HCT116 (cell line): ENCODE results near the gene CACNA1E. TPM values are rescaled to one million over a fixed set of nuclear protein-coding genes. Genes with fewer than 3 reads are reported as not detected.

Experiments used
- ATAC-seq: fragments of 200-7000 bp; cut with Tn5 transposase; 2 replicates; pipeline ENCODE4 v1.9.1; 2020; ENCODE audit warnings: mild to moderate bottlenecking, moderate library complexity
- BruUV-seq: library from RNA; stranded (reverse); fragments of 400-500 nt; replicated peaks from 2 replicates; lab custom pipeline; 2021; lab: Mats Ljungman, UMichigan
- CTCF ChIA-PET: fragments of 300-600 bp; sonication (Branson Sonifier 250); formaldehyde crosslinking; loops from one replicate; lab custom pipeline; 2021; ENCODE audit warnings: antibody characterized with exemption; lab: Charles Lee
- POLR2A ChIA-PET: fragments of 300-600, 350-600 bp; sonication (Branson Sonifier 250); formaldehyde crosslinking; loops from one replicate; lab custom pipeline; 2021; ENCODE audit warnings: antibody characterized with exemption; lab: Charles Lee
- RAD21 ChIA-PET, 2 experiments: fragments of 300-600 bp; sonication (Branson Sonifier 250); formaldehyde crosslinking; loops; one replicate each; lab custom pipeline; 2023; ENCODE audit warnings: low total read pairs in 2 of 2; ENCODE audit not compliant: uncharacterized antibody in 2 of 2, unreplicated experiment in 2 of 2, low non-redundant PET in 1 of 2; lab: Charles Lee
- DNase-seq: peaks from one replicate; pipeline ENCODE4 v3.0.0-alpha.2; 2010; ENCODE audit warnings: low read depth, low spot score
- H2AFZ ChIP-seq: fragments of 200-600 bp; shearing (Covaris generic), sonication (generic); 2 replicates; pipeline ENCODE4 v1.6.1; 2017; ENCODE audit warnings: low read depth, mixed run types, mixed read lengths, antibody characterized with exemption, low read length; ENCODE audit not compliant: poor library complexity, severe bottlenecking
- H3K27ac ChIP-seq: 2 replicates; pipeline ENCODE4 v1.5.1; 2012; ENCODE audit warnings: low read depth, low read length
- H3K27me3 ChIP-seq: fragments of 200-600 bp; sonication (generic); 2 replicates; pipeline ENCODE4 v1.6.1; 2016; ENCODE audit warnings: mixed run types, low read length, mixed read lengths; ENCODE audit not compliant: insufficient read depth
- H3K36me3 ChIP-seq, 2 experiments: fragments of 200-500 bp in 1 of 2; fragments of 200-600 bp in 1 of 2; sonication (Bioruptor generic) in 1 of 2; sonication (generic) in 1 of 2; 2 replicates each; pipeline versions ENCODE4 v1.5.1 to v1.6.1; 2014 to 2016; ENCODE audit warnings: low read length in 2 of 2, inconsistent platforms in 1 of 2, mixed read lengths in 1 of 2, mixed run types in 1 of 2; ENCODE audit not compliant: insufficient read depth in 2 of 2, control insufficient read depth in 1 of 2
- H3K4me1 ChIP-seq, 2 experiments: fragments of 200-600 bp in 1 of 2; sonication (generic) in 1 of 2; 2 replicates each; pipeline versions ENCODE4 v1.5.1 to v1.6.1; 2012 to 2017; ENCODE audit warnings: low read length in 2 of 2, inconsistent platforms in 1 of 2, mild to moderate bottlenecking in 1 of 2, mixed read lengths in 1 of 2, mixed run types in 1 of 2, moderate library complexity in 1 of 2; ENCODE audit not compliant: insufficient read depth in 2 of 2, control insufficient read depth in 1 of 2
- H3K4me2 ChIP-seq: fragments of 200-600 bp; sonication (generic); 2 replicates; pipeline ENCODE4 v1.6.1; 2017; ENCODE audit warnings: mixed run types, low read length, mixed read lengths
- H3K4me3 ChIP-seq, 2 experiments: fragments of 200-600 bp in 1 of 2; sonication (generic) in 1 of 2; replicated peaks in 1 of 2; 2 replicates each; pipeline ENCODE4 v1.5.1; 2011 to 2016; ENCODE audit warnings: low read length in 2 of 2, control low read depth in 1 of 2, low read depth in 1 of 2, mild to moderate bottlenecking in 1 of 2, mixed read lengths in 1 of 2, mixed run types in 1 of 2
- H3K79me2 ChIP-seq: fragments of 200-600 bp; sonication (generic); 2 replicates; pipeline ENCODE4 v1.6.1; 2017; ENCODE audit warnings: mild to moderate bottlenecking, mixed run types, low read length, moderate library complexity, mixed read lengths; ENCODE audit not compliant: insufficient read depth
- H3K9ac ChIP-seq: fragments of 200-600 bp; sonication (generic); 2 replicates; pipeline ENCODE4 v1.6.1; 2016; ENCODE audit warnings: low read length, mixed read lengths
- H3K9me2 ChIP-seq: fragments of 200-600 bp; sonication (generic), shearing (Covaris generic); 2 replicates; pipeline ENCODE4 v1.6.1; 2017; ENCODE audit warnings: mixed run types, mild to moderate bottlenecking, moderate library complexity; ENCODE audit not compliant: insufficient read depth
- H3K9me3 ChIP-seq, 2 experiments: fragments of 200-500 bp in 1 of 2; fragments of 200-600 bp in 1 of 2; sonication (Bioruptor generic) in 1 of 2; sonication (generic) in 1 of 2; 2 replicates each; pipeline ENCODE4 v1.6.1; 2014 to 2017; ENCODE audit warnings: low read length in 2 of 2, mixed read lengths in 2 of 2, inconsistent platforms in 1 of 2, low read depth in 1 of 2, mild to moderate bottlenecking in 1 of 2, mixed run types in 1 of 2, moderate library complexity in 1 of 2; ENCODE audit not compliant: control insufficient read depth in 1 of 2, insufficient read depth in 1 of 2
- H4K20me1 ChIP-seq: fragments of 200-600 bp; sonication (generic), shearing (Covaris generic); 2 replicates; pipeline ENCODE4 v1.6.1; 2017; ENCODE audit warnings: mixed run types, mild to moderate bottlenecking, moderate library complexity; ENCODE audit not compliant: insufficient read depth
- CEBPB ChIP-seq: IDR thresholded peaks from 2 replicates; pipeline ENCODE4 v1.6.1; 2012; ENCODE audit warnings: low read depth
- EZH2phosphoT487 ChIP-seq: fragments of 200-600 bp; IDR thresholded peaks from 2 replicates; pipeline ENCODE4 v1.6.1; 2018; ENCODE audit warnings: antibody characterized with exemption, borderline replicate concordance
- FOSL1 ChIP-seq: IDR thresholded peaks from 2 replicates; pipeline ENCODE4 v1.6.1; 2012; ENCODE audit warnings: low read depth
- JUND ChIP-seq: IDR thresholded peaks from 2 replicates; pipeline ENCODE4 v1.6.1; 2012
- POLR2AphosphoS5 ChIP-seq: IDR thresholded peaks from 2 replicates; pipeline ENCODE4 v1.6.1; 2011; ENCODE audit warnings: mild to moderate bottlenecking, low read depth, low read length, moderate library complexity
- RAD21 ChIP-seq: IDR thresholded peaks from 2 replicates; pipeline ENCODE4 v1.6.1; 2012; ENCODE audit warnings: low read depth, mild to moderate bottlenecking
- SP1 ChIP-seq: IDR thresholded peaks from 2 replicates; pipeline ENCODE4 v1.6.1; 2012; ENCODE audit warnings: low read depth
- SRF ChIP-seq: IDR thresholded peaks from 2 replicates; pipeline ENCODE4 v1.6.1; 2012; ENCODE audit warnings: low read depth
- TCF7L2 ChIP-seq: IDR thresholded peaks from 2 replicates; pipeline ENCODE4 v1.7.0; 2011; ENCODE audit warnings: borderline replicate concordance, inconsistent platforms; ENCODE audit not compliant: insufficient read depth, insufficient read length; ENCODE audit errors: extremely low read depth
- YY1 ChIP-seq: IDR thresholded peaks from 2 replicates; pipeline ENCODE4 v1.6.1; 2011; ENCODE audit warnings: low read length, low read depth, moderate library complexity, mild to moderate bottlenecking; ENCODE audit not compliant: insufficient replicate concordance; ENCODE audit errors: extremely low read depth
- ZNF274 ChIP-seq: fragments of 200-500 bp; sonication (Bioruptor generic); IDR thresholded peaks from 2 replicates; pipeline ENCODE4 v1.6.1; 2014; ENCODE audit warnings: mild to moderate bottlenecking, low read depth, low read length, inconsistent platforms
- intact Hi-C: fragments of 100-400 bp; cut with micrococcal nuclease; formaldehyde crosslinking; loops from 2 replicates; pipeline ENCODE4 v1.10.0; 2022
- total RNA-seq: library from RNA; stranded (reverse); gene quantifications from one replicate; pipeline ENCODE4 v1.2.1, GENCODE V29; 2021; ENCODE audit not compliant: unreplicated experiment
- TF ChIP-seq, protein P1 (sequence below): IDR thresholded peaks from 2 replicates; pipeline ENCODE4 v1.6.1; 2011; ENCODE audit warnings: mild to moderate bottlenecking, low read length, moderate library complexity; ENCODE audit not compliant: insufficient replicate concordance; ENCODE audit errors: extremely low read depth
- TF ChIP-seq, protein P2 (sequence below), 3 experiments: fragments of 200-600 bp in 1 of 3; sonication (generic) in 1 of 3; IDR thresholded peaks in 2 of 3; conservative IDR thresholded peaks in 1 of 3; 2 replicates each; pipeline ENCODE4 v1.5.1; 2012 to 2017; ENCODE audit warnings: low read depth in 2 of 3, low read length in 2 of 3, antibody characterized with exemption in 1 of 3, borderline replicate concordance in 1 of 3, control low read depth in 1 of 3, mild to moderate bottlenecking in 1 of 3, mixed read lengths in 1 of 3, mixed run types in 1 of 3, moderate library complexity in 1 of 3; ENCODE audit not compliant: insufficient read depth in 1 of 3
- TF ChIP-seq, protein P3 (sequence below): IDR thresholded peaks from 2 replicates; pipeline ENCODE4 v1.6.1; 2012; ENCODE audit warnings: low read depth

The CACNA1E gene
- total RNA-seq, 1 experiment from 2014 or later: 0.02 TPM

DNA sequence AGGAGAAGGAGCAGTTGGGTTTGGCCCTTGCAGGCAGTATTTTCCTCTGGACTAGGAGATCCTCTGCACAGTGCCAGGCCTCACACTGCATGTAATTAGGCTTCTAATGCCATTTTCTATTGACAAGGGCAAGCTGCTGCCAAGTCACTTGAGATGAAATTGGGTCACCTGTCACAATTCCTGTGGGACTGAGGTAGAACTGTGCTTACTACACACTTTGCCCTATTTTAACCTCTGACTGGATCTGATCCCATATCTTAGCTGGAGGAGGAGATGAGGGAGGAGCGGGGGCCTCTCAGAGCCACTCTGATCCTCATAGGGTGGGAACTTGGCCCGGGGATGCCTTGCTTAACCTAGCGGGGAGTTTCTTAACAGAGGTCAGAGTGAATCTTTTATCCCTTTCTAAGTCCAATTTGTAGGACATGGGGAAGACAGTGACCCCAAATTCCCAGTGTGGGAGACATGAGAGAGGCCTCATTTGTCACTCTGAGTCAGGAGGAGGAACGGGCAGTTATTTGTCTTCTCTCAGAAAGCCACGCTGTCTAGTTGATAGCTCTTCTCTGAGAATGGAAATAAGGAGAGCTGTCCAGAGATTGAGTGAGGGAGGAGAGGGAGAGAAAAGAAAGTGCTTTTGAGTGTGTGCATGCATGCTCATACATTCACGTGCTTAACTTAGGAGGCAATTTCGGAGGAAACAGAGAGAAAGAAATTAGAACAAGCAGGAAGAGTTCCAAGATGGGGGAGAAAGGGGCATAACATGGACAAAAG lies 121.3 kb downstream of the CACNA1E start:
- H3K4me2 ChIP-seq: no peak overlapping the region
- DNase-seq (no peak), ATAC-seq (no peak)
- H3K9ac ChIP-seq: no peak overlapping the region
- H4K20me1 ChIP-seq: no peaks in the 10 kb centered on the region
- BruUV-seq: no TSS peak
- no peak overlapping the region for H3K27ac ChIP-seq
- H2AFZ ChIP-seq: no peak overlapping the region
- no peaks in the 10 kb centered on the region for H3K4me1 ChIP-seq
- H3K4me3 ChIP-seq: no peak overlapping the region
- intact Hi-C loops: no loop called here
- H3K27me3 ChIP-seq: peaks cover 20% of the 10 kb centered on the region
- POLR2A ChIA-PET: no interaction called here
- no peaks in the 10 kb centered on the region for H3K9me2 ChIP-seq
- H3K79me2 ChIP-seq: no peaks in the 10 kb centered on the region
- no peaks in the 10 kb centered on the region for H3K36me3 ChIP-seq
- H3K9me3 ChIP-seq: no peaks in the 10 kb centered on the region
- RAD21 ChIA-PET: no interaction called here
- CTCF ChIA-PET: no interaction called here
- TF ChIP-seq SRF (no peak), CEBPB (no peak), YY1 (no peak), POLR2AphosphoS5 (no peak), SP1 (no peak), JUND (no peak), ZNF274 (no peak), TCF7L2 (no peak), RAD21 (no peak), FOSL1 (no peak), EZH2phosphoT487 (no peak)
- TF ChIP-seq, protein P1, sequence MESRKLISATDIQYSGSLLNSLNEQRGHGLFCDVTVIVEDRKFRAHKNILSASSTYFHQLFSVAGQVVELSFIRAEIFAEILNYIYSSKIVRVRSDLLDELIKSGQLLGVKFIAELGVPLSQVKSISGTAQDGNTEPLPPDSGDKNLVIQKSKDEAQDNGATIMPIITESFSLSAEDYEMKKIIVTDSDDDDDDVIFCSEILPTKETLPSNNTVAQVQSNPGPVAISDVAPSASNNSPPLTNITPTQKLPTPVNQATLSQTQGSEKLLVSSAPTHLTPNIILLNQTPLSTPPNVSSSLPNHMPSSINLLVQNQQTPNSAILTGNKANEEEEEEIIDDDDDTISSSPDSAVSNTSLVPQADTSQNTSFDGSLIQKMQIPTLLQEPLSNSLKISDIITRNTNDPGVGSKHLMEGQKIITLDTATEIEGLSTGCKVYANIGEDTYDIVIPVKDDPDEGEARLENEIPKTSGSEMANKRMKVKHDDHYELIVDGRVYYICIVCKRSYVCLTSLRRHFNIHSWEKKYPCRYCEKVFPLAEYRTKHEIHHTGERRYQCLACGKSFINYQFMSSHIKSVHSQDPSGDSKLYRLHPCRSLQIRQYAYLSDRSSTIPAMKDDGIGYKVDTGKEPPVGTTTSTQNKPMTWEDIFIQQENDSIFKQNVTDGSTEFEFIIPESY: no peak
- TF ChIP-seq, protein P2, sequence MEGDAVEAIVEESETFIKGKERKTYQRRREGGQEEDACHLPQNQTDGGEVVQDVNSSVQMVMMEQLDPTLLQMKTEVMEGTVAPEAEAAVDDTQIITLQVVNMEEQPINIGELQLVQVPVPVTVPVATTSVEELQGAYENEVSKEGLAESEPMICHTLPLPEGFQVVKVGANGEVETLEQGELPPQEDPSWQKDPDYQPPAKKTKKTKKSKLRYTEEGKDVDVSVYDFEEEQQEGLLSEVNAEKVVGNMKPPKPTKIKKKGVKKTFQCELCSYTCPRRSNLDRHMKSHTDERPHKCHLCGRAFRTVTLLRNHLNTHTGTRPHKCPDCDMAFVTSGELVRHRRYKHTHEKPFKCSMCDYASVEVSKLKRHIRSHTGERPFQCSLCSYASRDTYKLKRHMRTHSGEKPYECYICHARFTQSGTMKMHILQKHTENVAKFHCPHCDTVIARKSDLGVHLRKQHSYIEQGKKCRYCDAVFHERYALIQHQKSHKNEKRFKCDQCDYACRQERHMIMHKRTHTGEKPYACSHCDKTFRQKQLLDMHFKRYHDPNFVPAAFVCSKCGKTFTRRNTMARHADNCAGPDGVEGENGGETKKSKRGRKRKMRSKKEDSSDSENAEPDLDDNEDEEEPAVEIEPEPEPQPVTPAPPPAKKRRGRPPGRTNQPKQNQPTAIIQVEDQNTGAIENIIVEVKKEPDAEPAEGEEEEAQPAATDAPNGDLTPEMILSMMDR (IDR thresholded peaks at IDR 0.05 in 2 of 3, conservative IDR thresholded peaks at IDR 0.05 in 1 of 3; ENCODE audit: borderline replicate concordance in 1 of 3, insufficient read depth in 1 of 3, low read depth in 2 of 3, low read length in 2 of 3): no peak
- TF ChIP-seq, protein P3, sequence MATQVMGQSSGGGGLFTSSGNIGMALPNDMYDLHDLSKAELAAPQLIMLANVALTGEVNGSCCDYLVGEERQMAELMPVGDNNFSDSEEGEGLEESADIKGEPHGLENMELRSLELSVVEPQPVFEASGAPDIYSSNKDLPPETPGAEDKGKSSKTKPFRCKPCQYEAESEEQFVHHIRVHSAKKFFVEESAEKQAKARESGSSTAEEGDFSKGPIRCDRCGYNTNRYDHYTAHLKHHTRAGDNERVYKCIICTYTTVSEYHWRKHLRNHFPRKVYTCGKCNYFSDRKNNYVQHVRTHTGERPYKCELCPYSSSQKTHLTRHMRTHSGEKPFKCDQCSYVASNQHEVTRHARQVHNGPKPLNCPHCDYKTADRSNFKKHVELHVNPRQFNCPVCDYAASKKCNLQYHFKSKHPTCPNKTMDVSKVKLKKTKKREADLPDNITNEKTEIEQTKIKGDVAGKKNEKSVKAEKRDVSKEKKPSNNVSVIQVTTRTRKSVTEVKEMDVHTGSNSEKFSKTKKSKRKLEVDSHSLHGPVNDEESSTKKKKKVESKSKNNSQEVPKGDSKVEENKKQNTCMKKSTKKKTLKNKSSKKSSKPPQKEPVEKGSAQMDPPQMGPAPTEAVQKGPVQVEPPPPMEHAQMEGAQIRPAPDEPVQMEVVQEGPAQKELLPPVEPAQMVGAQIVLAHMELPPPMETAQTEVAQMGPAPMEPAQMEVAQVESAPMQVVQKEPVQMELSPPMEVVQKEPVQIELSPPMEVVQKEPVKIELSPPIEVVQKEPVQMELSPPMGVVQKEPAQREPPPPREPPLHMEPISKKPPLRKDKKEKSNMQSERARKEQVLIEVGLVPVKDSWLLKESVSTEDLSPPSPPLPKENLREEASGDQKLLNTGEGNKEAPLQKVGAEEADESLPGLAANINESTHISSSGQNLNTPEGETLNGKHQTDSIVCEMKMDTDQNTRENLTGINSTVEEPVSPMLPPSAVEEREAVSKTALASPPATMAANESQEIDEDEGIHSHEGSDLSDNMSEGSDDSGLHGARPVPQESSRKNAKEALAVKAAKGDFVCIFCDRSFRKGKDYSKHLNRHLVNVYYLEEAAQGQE: no peak
